ENCODE measurements around the gene GLTP.
A peak's percentile ranks its signal among the peaks of the same experiment; 100 is the strongest.
"Not testable (repeated sequence)": the region's sequence is repeated elsewhere in the genome, so short reads cannot be mapped to it uniquely, and the experiment has no call there.

Gene GLTP

GRCh38 chr12:109880043-109880931, at the start of gene GLTP:
Gene GLTP (minus strand): TSS chr12:109880541. CDS start chr12:109880374, 167 bp downstream.
- peak; percentile 77 to 81 for DNase-seq (ENCODE audit: low read depth in 2 of 2)

GRCh38 chr12:109929326-109929725, 49.0 kb upstream of the GLTP start:
- DNase-seq (ENCODE audit: low read depth in 2 of 2) = not testable (repeated sequence)

- no peak for DNase-seq (ENCODE audit: low read depth in 2 of 2)
These were observed 47.8 kb upstream of the GLTP start for GRCh38 chr12:109928058-109928656.

GRCh38 chr12:109927622-109928021, 47.3 kb upstream of the GLTP start:
- peak; percentile 10 to 28 for DNase-seq (ENCODE audit: low read depth in 2 of 2)

- no peak for DNase-seq (ENCODE audit: low read depth in 2 of 2)
These were observed 46.3 kb upstream of the GLTP start for GRCh38 chr12:109926488-109927210.

- DNase-seq (ENCODE audit: low read depth in 2 of 2) = no peak
These were observed 45.7 kb upstream of the GLTP start for GRCh38 chr12:109926016-109926415.

- no peak for DNase-seq (ENCODE audit: low read depth in 2 of 2)
These were observed 45.0 kb upstream of the GLTP start for GRCh38 chr12:109925185-109925840.

GRCh38 chr12:109923481-109924245, 43.3 kb upstream of the GLTP start:
- no peak for DNase-seq (ENCODE audit: low read depth in 2 of 2)

GRCh38 chr12:109923038-109923437, 42.7 kb upstream of the GLTP start:
- no peak for DNase-seq (ENCODE audit: low read depth in 2 of 2)

- DNase-seq (ENCODE audit: low read depth in 2 of 2) = no peak
These were observed 41.6 kb upstream of the GLTP start for GRCh38 chr12:109921982-109922381.

- no peak for DNase-seq (ENCODE audit: low read depth in 2 of 2)
These were observed 40.0 kb upstream of the GLTP start for GRCh38 chr12:109920261-109920780.

- no peak for DNase-seq (ENCODE audit: low read depth in 2 of 2)
These were observed 39.1 kb upstream of the GLTP start for GRCh38 chr12:109919456-109919855.

- no peak for DNase-seq (ENCODE audit: low read depth in 2 of 2)
These were observed 35.7 kb upstream of the GLTP start for GRCh38 chr12:109916045-109916444.

- DNase-seq (ENCODE audit: low read depth in 2 of 2) = no peak
These were observed 35.1 kb upstream of the GLTP start for GRCh38 chr12:109915171-109916040.

- DNase-seq (ENCODE audit: low read depth in 2 of 2) = no peak
These were observed 34.1 kb upstream of the GLTP start for GRCh38 chr12:109914461-109914860.

- DNase-seq (ENCODE audit: low read depth in 2 of 2) = no peak
These were observed 32.5 kb upstream of the GLTP start for GRCh38 chr12:109912855-109913321.

- DNase-seq (ENCODE audit: low read depth in 2 of 2) = no peak
These were observed 30.6 kb upstream of the GLTP start for GRCh38 chr12:109910969-109911348.

GRCh38 chr12:109910254-109910968, 30.1 kb upstream of the GLTP start:
- DNase-seq (ENCODE audit: low read depth in 2 of 2) = no peak

GRCh38 chr12:109905301-109905700, 25.0 kb upstream of the GLTP start:
- DNase-seq (ENCODE audit: low read depth in 2 of 2) = no peak

Data from activated CD4-positive, alpha-beta T cell treated with anti-CD3 and anti-CD28 coated beads for 24 hours (primary cell).